ENCODE data around the gene GPR161. TPM values are rescaled to one million over a fixed set of nuclear protein-coding genes. Genes with fewer than 3 reads are reported as not detected.
"Not testable (repeated sequence)": the region's sequence is repeated elsewhere in the genome, so short reads cannot be mapped to it uniquely, and the experiment has no call there.

GPR161 gene
- under 1 TPM; 0.16 to 0.27 (median 0.20) TPM for total RNA-seq

- Mint-ChIP-seq H3K4me1 (ENCODE audit: low read depth) (peaks cover 27% of the 10 kb centered on the region), H3K27me3 (ENCODE audit: low read depth) (peaks cover 36% of the 10 kb centered on the region), H3K36me3 (ENCODE audit: insufficient read depth) (no peaks in the 10 kb centered on the region), H3K9me3 (no peaks in the 10 kb centered on the region), H3K4me3 (peak within 1 kb of the TSS; percentile 88)
- peak; percentile 35 to 36 for ATAC-seq
- DNase-seq, result no peak
These were observed at the start of gene GPR161 for GRCh38 chr1:168136709-168137514. GPR161 (minus strand) TSS chr1:168136930; CDS start chr1:168104850, 32,080 bp downstream.

- H3K36me3 Mint-ChIP-seq (ENCODE audit: insufficient read depth), result peaks cover 11% of the 10 kb centered on the region
These were observed 44.5 kb upstream of the GPR161 start for GRCh38 chr1:168181063-168181720.

GRCh38 chr1:168180148-168180524 lies 43.4 kb upstream of the GPR161 start:
- no peak for DNase-seq

More at GRCh38 chr1:168181063-168181720, 44.5 kb upstream of the GPR161 start:
- ATAC-seq; H3K9me3 Mint-ChIP-seq; DNase-seq; H3K27me3 Mint-ChIP-seq (ENCODE audit: low read depth): not testable (repeated sequence)
- Mint-ChIP-seq H3K4me3 (peak overlapping the region; percentile 24), H3K4me1 (ENCODE audit: low read depth) (peaks cover 12% of the 10 kb centered on the region)

GRCh38 chr1:168179438-168180147 lies 42.9 kb upstream of the GPR161 start:
- H3K36me3 Mint-ChIP-seq (ENCODE audit: insufficient read depth), result peaks cover 5% of the 10 kb centered on the region
- DNase-seq (no peak), ATAC-seq (peak in 1 of 2 donors; percentile 0)
- peaks cover 3% of the 10 kb centered on the region for H3K27me3 Mint-ChIP-seq (ENCODE audit: low read depth)
- no peak overlapping the region for H3K4me3 Mint-ChIP-seq
- no peaks in the 10 kb centered on the region for H3K9me3 Mint-ChIP-seq
- H3K4me1 Mint-ChIP-seq (ENCODE audit: low read depth), result peaks cover 12% of the 10 kb centered on the region

More at GRCh38 chr1:168180148-168180524, 43.4 kb upstream of the GPR161 start:
- Mint-ChIP-seq H3K4me3 (no peak overlapping the region), H3K9me3 (no peaks in the 10 kb centered on the region), H3K27me3 (ENCODE audit: low read depth) (peaks cover 3% of the 10 kb centered on the region), H3K4me1 (ENCODE audit: low read depth) (peaks cover 12% of the 10 kb centered on the region), H3K36me3 (ENCODE audit: insufficient read depth) (peaks cover 9% of the 10 kb centered on the region)
- ATAC-seq, result no peak

GRCh38 chr1:168178638-168179437 lies 42.1 kb upstream of the GPR161 start, which contains the start of gene TIPRL:
TIPRL (plus strand) TSS chr1:168178962; CDS start chr1:168179078, 116 bp downstream.
- DNase-seq (peak; percentile 91), ATAC-seq (peak; percentile 90)
- H3K36me3 Mint-ChIP-seq (ENCODE audit: insufficient read depth), result peaks cover 3% of the 10 kb centered on the region

GRCh38 chr1:168178227-168178637 lies 41.5 kb upstream of the GPR161 start:
- ATAC-seq, result no peak
- H3K4me3 Mint-ChIP-seq, result no peak overlapping the region

More at GRCh38 chr1:168178638-168179437, 42.1 kb upstream of the GPR161 start, which contains the start of gene TIPRL:
- Mint-ChIP-seq H3K4me3 (no peak within 1 kb of the TSS), H3K4me1 (ENCODE audit: low read depth) (peaks cover 10% of the 10 kb centered on the region), H3K27me3 (ENCODE audit: low read depth) (peaks cover 7% of the 10 kb centered on the region), H3K9me3 (no peaks in the 10 kb centered on the region)

GRCh38 chr1:168172250-168172915 lies 35.7 kb upstream of the GPR161 start:
- Mint-ChIP-seq H3K4me1 (ENCODE audit: low read depth) (no peaks in the 10 kb centered on the region), H3K36me3 (ENCODE audit: insufficient read depth) (peaks cover 2% of the 10 kb centered on the region)

More at GRCh38 chr1:168178227-168178637, 41.5 kb upstream of the GPR161 start:
- no peaks in the 10 kb centered on the region for H3K36me3 Mint-ChIP-seq (ENCODE audit: insufficient read depth)
- no peak for DNase-seq
- H3K9me3 Mint-ChIP-seq, result no peaks in the 10 kb centered on the region
- H3K27me3 Mint-ChIP-seq (ENCODE audit: low read depth), result peaks cover 11% of the 10 kb centered on the region
- H3K4me1 Mint-ChIP-seq (ENCODE audit: low read depth), result peaks cover 6% of the 10 kb centered on the region

GRCh38 chr1:168170564-168171508 lies 34.1 kb upstream of the GPR161 start:
- no peak for DNase-seq
- Mint-ChIP-seq H3K4me1 (ENCODE audit: low read depth) (no peaks in the 10 kb centered on the region), H3K9me3 (no peaks in the 10 kb centered on the region), H3K27me3 (ENCODE audit: low read depth) (peaks cover 21% of the 10 kb centered on the region), H3K4me3 (no peak overlapping the region), H3K36me3 (ENCODE audit: insufficient read depth) (peaks cover 2% of the 10 kb centered on the region)
- no peak for ATAC-seq

More at GRCh38 chr1:168172250-168172915, 35.7 kb upstream of the GPR161 start:
- no peak for ATAC-seq
- DNase-seq, result no peak
- peaks cover 21% of the 10 kb centered on the region for H3K27me3 Mint-ChIP-seq (ENCODE audit: low read depth)
- H3K9me3 Mint-ChIP-seq, result no peaks in the 10 kb centered on the region
- H3K4me3 Mint-ChIP-seq, result no peak overlapping the region

- H3K36me3 Mint-ChIP-seq (ENCODE audit: insufficient read depth), result no peaks in the 10 kb centered on the region
- ATAC-seq, result no peak
- no peak for DNase-seq
- H3K4me3 Mint-ChIP-seq, result no peak overlapping the region
- H3K27me3 Mint-ChIP-seq (ENCODE audit: low read depth), result peaks cover 18% of the 10 kb centered on the region
- H3K4me1 Mint-ChIP-seq (ENCODE audit: low read depth), result no peaks in the 10 kb centered on the region
- H3K9me3 Mint-ChIP-seq, result no peaks in the 10 kb centered on the region
These were observed 31.1 kb upstream of the GPR161 start for GRCh38 chr1:168167806-168168205.

- no peak for DNase-seq
- Mint-ChIP-seq H3K4me3 (no peak overlapping the region), H3K9me3 (peaks cover 11% of the 10 kb centered on the region), H3K4me1 (ENCODE audit: low read depth) (no peaks in the 10 kb centered on the region), H3K36me3 (ENCODE audit: insufficient read depth) (peaks cover 1% of the 10 kb centered on the region), H3K27me3 (ENCODE audit: low read depth) (peaks cover 30% of the 10 kb centered on the region)
- ATAC-seq, result no peak
These were observed 28.0 kb upstream of the GPR161 start for GRCh38 chr1:168164771-168165170.

GRCh38 chr1:168163670-168164069 lies 26.9 kb upstream of the GPR161 start:
- Mint-ChIP-seq H3K4me3 (no peak overlapping the region), H3K27me3 (ENCODE audit: low read depth) (peaks cover 28% of the 10 kb centered on the region), H3K4me1 (ENCODE audit: low read depth) (no peaks in the 10 kb centered on the region), H3K36me3 (ENCODE audit: insufficient read depth) (peaks cover 1% of the 10 kb centered on the region), H3K9me3 (peaks cover 17% of the 10 kb centered on the region)
- no peak for ATAC-seq
- DNase-seq, result no peak

GRCh38 chr1:168161459-168161858 lies 24.7 kb upstream of the GPR161 start:
- ATAC-seq (no peak), DNase-seq (no peak)
- no peak overlapping the region for H3K4me3 Mint-ChIP-seq
- H3K9me3 Mint-ChIP-seq, result peaks cover 33% of the 10 kb centered on the region
- no peaks in the 10 kb centered on the region for H3K4me1 Mint-ChIP-seq (ENCODE audit: low read depth)
- H3K36me3 Mint-ChIP-seq (ENCODE audit: insufficient read depth), result peaks cover 5% of the 10 kb centered on the region
- peaks cover 32% of the 10 kb centered on the region for H3K27me3 Mint-ChIP-seq (ENCODE audit: low read depth)
